NT2/D1 (cell line): Measurements from ENCODE around the gene HERPUD1.

Experiments used
- SUZ12 ChIP-seq: IDR thresholded peaks from 2 replicates; pipeline ENCODE4 v1.6.1; 2011; ENCODE audit not compliant: insufficient read length, insufficient read depth; ENCODE audit errors: extremely low read depth
- YY1 ChIP-seq: IDR thresholded peaks from 2 replicates; pipeline ENCODE4 v1.6.1; 2011; ENCODE audit not compliant: insufficient read length, insufficient read depth
- ZNF274 ChIP-seq: IDR thresholded peaks from 2 replicates; pipeline ENCODE4 v1.6.1; 2011; ENCODE audit warnings: mild to moderate bottlenecking, low read depth, low read length

GRCh38 chr16:56909527-56909979, 22.4 kb upstream of the HERPUD1 start:
- TF ChIP-seq YY1 (no peak), ZNF274 (no peak), SUZ12 (no peak)
